Stimulated activated CD4-positive, alpha-beta T cell treated with anti-CD3 and anti-CD28 coated beads, Interleukin-4, amount 100 ng/mL, for 4 hours (primary cell): ENCODE results near the gene GBX1.

Experiments
- DNase-seq, 2 experiments: peaks; one replicate each; pipeline ENCODE4 v3.0.0-alpha.2; 2020

The GBX1 gene

GRCh38 chr7:151125470-151125845 is 42.0 kb downstream of the GBX1 start:
- DNase-seq, result no peak

DNA sequence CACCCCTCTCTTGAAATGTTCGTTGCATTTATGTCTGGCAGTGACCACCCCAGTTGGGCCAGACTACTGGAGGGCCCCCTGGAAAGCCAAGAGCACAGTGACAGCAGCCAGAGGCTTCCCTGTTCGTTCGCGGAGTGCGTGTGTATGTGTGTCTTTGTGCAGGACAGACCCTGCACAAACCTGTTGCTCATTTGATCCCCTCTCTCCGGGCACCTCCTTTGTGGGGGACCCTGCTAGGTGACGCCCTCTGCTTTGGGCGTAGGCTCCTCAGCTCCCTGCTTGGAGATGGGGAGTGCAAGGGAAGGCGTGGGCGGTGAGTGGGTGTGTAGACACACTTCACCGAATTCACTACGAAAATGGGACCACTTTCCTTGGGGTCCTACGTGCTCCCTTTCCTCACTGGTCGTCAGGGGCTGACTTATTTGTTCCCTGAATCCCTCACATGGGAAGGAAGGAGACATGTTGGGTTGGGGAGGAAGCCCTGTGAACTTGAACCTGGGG is 42.5 kb downstream of the GBX1 start:
- no peak for DNase-seq

GRCh38 chr7:151124481-151124880 is 43.0 kb downstream of the GBX1 start:
- DNase-seq, result no peak

- DNase-seq, result peak; percentile 74 to 81
Observed at GRCh38 chr7:151123822-151124464, 43.6 kb downstream of the GBX1 start.

GRCh38 chr7:151123158-151123821 is 44.2 kb downstream of the GBX1 start:
- no peak for DNase-seq

- no peak for DNase-seq
Observed at GRCh38 chr7:151122796-151123157, 44.7 kb downstream of the GBX1 start.

DNA sequence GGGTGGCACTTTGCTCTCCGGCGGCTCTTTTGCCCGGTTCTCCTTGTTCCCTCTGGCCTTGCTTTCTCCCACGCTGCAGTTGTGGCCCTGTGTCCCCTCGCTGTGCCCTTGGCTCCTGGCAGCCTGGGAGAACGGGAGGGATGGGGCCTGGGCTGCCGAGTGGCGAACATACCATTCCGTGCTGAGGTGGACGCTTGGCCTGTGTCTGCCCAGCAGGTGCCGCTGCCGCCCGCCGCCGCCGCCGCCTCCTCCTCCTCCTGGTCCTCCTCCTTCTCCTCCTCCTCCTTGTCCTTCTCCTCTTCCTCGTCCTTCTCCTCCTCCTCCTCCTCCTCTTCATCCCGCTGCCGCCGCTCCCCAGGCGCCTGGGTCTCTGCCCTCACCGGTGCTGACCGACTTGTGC is 45.2 kb downstream of the GBX1 start:
- no peak for DNase-seq

DNA sequence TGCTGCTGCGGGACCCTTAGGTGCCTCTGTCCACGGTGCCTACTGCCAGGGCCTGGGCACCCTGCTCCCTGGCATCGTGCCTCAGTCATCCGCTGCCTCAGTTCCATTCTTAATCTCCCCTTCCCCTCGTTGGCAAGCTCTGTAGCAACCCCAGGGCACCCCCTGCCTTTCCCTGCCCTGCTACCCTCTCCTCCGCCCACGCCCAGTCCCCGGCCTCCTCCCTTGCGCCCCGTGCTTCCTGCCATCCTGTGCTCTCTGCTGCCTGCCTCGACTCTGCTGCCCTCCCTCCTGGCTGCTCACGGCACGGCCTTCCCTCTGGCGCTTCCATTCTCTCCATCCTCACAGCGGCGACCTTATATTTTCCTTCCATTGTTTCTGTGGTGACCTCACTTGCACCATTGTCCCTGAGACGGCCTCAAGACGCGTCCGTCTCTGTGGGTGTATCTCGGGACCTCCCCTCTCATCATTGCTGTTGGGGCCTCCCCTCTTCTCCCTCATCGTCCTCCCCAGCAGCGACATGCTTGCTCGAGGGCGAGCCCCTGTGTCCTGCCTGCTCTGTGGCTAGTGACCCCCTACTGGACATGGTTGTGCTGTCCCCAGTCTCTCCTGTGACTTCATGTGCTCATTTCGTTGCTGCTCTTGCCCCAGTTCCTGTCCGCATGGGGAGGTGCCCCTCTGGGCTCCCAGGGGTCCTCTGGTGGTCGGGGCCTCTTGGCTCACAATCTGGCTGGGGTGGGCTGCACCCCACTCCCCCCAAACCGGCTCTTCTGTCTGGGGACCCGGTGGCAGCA is 45.9 kb downstream of the GBX1 start:
- DNase-seq, result no peak

DNA sequence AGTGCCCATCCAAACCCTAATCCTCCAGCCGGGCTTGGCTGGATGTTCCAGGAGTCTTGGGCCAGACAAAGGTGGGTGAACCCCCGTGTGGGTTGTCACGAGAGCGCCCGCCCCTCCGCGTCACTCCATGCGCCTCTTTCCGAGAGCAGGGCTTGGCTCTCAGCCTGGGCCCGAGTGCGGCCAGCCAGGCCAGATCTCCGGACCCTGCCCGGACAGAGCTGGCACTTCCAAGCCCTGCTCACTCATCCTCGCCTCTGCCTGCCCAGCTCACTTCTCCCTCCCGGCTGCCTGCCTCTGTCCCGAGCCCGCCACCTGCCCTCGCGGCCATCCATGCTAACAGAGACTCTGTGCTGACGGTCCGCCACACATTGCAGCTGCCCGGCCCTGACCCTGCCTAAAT is 46.6 kb downstream of the GBX1 start:
- no peak for DNase-seq

DNA sequence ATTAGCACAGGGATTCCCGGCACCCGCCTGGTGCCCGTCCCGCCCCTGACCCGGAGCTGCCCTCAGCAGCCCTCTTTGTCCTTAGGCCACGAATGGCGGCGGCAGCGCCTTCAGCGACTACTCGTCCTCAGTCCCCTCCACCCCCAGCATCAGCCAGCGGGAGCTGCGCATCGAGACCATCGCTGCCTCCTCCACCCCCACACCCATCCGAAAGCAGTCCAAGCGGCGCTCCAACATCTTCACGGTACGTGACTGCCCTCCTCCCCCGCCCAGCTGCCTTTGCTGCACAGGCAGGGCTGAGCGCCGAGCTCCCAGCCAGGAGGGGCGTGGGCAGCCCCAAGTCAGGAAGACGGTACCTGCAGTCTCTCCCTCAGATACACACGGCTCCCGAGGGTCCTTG is 47.6 kb downstream of the GBX1 start:
- DNase-seq, result no peak

DNA sequence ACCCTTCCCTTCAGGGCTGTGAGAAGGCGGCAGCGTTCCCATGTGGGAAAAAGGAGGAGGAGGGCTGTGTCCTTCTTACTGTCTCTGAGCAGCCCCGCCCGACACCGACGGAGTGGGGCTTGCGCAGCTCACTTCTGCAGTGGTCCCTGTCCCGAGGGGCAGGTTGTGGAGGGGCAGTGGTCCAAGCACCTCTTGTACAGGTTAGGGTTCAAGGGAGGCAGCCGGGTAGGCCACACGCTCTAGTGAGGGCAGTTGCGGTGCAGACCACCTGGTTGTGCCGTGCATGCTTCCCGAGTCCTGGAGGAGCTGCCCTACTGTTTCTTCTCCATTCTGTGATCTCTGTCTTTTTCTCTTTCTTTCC is 48.5 kb downstream of the GBX1 start:
- DNase-seq, result no peak

- no peak for DNase-seq
Observed at GRCh38 chr7:151118108-151119054, 49.1 kb downstream of the GBX1 start.

DNA sequence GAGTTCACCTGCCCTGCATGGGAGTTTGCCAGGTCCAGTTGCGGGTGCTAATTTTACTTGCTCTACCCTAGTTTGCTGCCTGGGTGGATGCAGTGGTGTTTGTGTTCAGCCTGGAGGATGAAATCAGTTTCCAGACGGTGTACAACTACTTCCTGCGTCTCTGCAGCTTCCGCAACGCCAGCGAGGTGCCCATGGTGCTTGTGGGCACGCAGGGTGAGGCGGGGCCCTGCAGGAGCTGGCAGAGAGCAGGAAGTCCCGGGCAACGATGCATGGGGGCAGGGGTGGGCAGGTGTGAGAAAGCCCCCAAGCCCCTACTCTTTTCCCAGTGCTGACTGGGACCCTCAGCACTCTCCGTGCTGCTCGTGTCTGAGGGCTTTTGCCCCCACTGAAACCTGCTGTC is 49.9 kb downstream of the GBX1 start:
- DNase-seq, result peak; percentile 24 to 29

DNA sequence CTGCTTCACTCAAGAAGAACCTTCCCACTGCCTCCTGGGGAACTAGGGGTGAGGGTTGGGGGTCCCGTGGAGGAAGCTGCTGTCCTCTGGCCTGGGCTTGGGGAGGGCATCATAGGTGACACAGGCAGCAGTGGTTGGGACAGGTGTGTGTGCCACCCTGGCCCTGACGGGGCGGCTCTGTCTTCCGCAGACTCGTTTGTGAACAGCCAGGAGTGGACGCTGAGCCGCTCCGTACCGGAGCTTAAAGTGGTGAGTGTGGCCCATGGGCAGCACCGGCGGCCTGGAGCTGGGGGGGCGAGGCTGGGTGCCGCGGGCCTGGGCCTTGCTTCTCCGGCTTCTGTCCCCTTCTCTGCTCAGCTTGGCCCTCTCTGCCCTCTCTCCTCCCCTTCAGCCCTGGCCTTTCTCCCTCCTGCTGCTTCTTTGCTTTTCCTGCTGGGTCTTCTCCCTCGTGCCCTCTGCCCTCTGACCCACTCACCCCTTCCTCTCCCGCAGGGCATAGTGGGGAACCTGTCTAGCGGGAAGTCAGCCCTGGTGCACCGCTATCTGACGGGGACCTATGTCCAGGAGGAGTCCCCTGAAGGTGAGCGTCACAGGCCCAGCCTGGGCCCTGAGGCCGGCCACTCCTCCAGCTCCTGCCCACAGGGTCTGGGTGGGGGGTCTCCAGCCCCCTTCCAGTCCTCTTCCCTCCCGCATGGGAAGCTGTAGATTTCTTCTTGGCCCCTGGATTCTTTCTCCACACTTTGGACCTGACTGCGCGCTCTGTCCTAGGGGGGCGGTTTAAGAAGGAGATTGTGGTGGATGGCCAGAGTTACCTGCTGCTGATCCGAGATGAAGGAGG is 50.7 kb downstream of the GBX1 start:
- DNase-seq, result no peak

DNA sequence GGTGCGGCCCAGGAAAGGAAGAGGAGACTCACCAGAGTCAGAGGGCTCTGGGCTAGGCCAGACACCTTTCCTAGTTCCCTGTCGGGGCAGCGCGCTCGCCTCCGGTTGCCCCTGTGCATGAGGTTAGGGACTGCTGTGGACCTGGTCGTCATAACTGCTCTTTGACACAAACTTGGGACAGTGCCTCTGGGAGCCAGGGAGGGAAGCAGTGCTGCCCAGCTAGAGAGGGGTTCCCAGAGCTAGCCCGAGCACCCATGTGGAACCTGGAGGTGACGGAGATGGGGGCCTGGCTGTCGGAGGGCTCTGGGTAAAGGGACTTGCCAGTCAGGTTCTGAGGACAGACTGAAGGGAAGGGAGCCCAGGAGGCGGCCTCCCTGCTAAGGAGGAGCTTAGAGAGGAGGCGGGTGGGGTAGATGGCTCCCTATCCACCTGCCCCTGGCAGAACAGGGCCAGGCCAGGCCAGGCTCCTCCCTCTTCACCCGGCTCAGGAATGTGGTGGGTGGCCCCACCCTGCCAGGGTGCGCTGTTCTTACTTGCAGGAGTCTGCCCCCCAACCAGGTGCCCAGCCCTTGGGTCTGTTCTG is 51.6 kb downstream of the GBX1 start:
- no peak for DNase-seq

DNA sequence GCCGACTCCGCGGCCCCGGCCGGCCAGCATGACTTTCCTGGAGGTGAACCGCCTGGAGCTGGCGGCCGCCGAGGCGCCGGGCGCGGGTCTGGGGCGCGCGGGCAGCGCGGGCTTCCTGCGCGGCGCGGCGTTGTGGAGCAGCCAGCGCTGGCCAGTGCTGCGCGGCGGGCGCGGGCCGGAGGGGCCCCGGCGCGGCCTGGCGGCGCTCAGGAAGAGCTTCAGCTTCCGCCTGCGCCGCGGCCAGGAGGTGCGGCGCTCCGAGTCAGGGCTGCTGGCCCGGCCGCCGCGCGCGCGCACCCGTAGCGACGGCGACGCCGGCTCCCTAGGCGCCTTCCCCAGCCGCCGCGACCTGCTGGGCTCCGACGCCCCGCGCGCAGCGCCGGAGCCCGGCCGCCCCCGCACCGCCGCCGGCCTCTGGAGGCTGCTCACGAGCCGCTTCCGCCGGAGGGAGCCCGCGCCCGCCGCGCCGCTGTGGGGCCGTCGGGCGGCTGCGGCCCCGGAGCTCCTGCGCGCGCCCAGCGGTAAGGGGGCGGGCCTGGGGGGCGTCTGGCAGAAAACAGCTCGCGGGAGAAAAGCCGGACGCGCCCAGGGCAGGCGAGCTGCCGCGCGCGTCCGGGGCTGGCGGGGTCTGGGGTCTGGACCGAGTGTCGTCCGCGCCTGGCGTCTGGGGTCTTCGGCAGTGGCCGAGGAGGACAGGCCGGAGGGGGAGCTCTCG is 52.2 kb downstream of the GBX1 start:
- DNase-seq, result peak; percentile 22 to 52

GRCh38 chr7:151114151-151115090 is 53.1 kb downstream of the GBX1 start:
- no peak for DNase-seq

DNA sequence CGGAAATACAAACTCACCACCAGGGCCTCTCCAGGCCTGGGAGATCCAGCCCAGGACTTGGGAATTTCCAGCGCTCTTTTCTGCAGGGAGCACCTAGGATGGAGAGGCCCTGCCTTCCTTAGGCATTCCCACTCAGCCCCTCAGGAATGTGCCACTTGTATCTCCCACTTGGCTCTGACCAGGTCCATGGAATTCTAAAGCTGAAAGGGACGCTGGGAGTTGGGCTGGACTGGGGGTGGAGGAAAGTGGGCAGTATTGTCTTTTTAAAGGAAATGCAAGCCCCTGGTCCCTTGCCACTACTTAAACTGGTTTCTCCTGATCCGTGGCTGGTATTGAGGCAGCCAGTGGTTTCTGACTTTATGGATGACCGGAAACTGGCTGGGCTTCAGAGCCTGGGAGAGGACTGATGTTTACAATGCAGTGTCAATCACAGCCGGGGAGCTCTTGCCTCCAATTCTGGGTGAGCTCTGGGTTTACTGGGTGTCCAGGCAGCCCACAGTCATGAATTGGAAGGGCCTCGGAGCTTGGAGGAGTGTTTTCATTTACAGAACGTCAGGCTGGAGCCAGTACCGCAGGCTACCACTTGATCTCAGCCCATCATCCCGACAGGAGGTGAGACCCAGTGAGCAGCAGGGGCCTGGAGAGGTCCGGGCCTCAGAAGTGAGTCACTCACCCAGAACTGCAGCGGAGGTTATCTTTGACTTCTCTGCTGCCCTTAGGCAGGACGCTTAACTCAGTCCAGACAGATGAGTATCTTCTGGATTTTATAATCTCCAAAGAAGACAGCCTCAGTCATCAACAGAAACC is 53.9 kb downstream of the GBX1 start:
- DNase-seq, result no peak
